Thyroid gland (tissue), 4 donors: ENCODE measurements around the gene ZNF784. TPM values are rescaled to one million over a fixed set of nuclear protein-coding genes. Genes with fewer than 3 reads are reported as not detected.

ENCODE experiments used
- DNase-seq, 2 donors: peaks; one replicate each; pipeline ENCODE4 v3.0.0-alpha.2; 2019
- H3K27ac ChIP-seq, 3 donors: fragments of 200-600 bp; sonication (generic); 1 replicate in 2 of 3; 2 replicates in 1 of 3; pipeline ENCODE4 v1.5.1; 2016 to 2019; ENCODE audit warnings: mild to moderate bottlenecking in 1 of 3, moderate library complexity in 1 of 3
- H3K27me3 ChIP-seq: fragments of 200-600 bp; sonication (generic); one replicate; pipeline ENCODE4 v1.5.1; 2019
- H3K36me3 ChIP-seq, 2 donors: fragments of 200-600 bp; sonication (generic); one replicate each; pipeline ENCODE4 v1.5.1; 2016 to 2019
- H3K4me1 ChIP-seq, 2 donors: fragments of 200-600 bp; sonication (generic); one replicate each; pipeline ENCODE4 v1.5.1; 2017 to 2019
- H3K4me3 ChIP-seq, 3 donors: fragments of 200-600 bp; sonication (generic); replicated peaks in 1 of 3; 1 replicate in 2 of 3; 2 replicates in 1 of 3; pipeline ENCODE4 v1.5.1; 2016; ENCODE audit warnings: mild to moderate bottlenecking in 1 of 3
- H3K9me3 ChIP-seq: fragments of 200-600 bp; sonication (generic); one replicate; pipeline ENCODE4 v1.5.1; 2017
- POLR2A ChIP-seq, 2 donors: fragments of 450-650 bp; IDR thresholded peaks; one replicate each; pipeline ENCODE4 v1.6.1; 2017; ENCODE audit warnings: antibody characterized with exemption in 2 of 2, mild to moderate bottlenecking in 2 of 2, moderate library complexity in 1 of 2
- WGBS, 2 donors: methylation state at CpG; one replicate each; pipeline ENCODE4 v1.1.5; 2017; 5-methylcytosine and 5-hydroxymethylcytosine counted together
- intact Hi-C: fragments of 100-400 bp; cut with DNase I; formaldehyde crosslinking; loops from one replicate; pipeline ENCODE4 v1.15.1; 2023
- total RNA-seq, 4 donors: library from RNA; depleted of rRNA; stranded (reverse); fragments of >200 nt; gene quantifications; one replicate each; pipeline ENCODE4 v1.2.3, GENCODE V29; 2016
- TF ChIP-seq, protein P1 (sequence below), 6 experiments: fragments of 200-600 bp in 3 of 6; fragments of 450-650 bp in 3 of 6; sonication (generic) in 3 of 6; IDR thresholded peaks; one replicate each; pipeline ENCODE4 v1.5.1; 2016 to 2019; ENCODE audit warnings: antibody characterized with exemption in 6 of 6, mild to moderate bottlenecking in 2 of 6, inconsistent platforms in 1 of 6, moderate library complexity in 1 of 6

The ZNF784 gene
- total RNA-seq, 4 donors from 2014 or later: 5.1 to 10.0 (median 8.7) TPM

DNA sequence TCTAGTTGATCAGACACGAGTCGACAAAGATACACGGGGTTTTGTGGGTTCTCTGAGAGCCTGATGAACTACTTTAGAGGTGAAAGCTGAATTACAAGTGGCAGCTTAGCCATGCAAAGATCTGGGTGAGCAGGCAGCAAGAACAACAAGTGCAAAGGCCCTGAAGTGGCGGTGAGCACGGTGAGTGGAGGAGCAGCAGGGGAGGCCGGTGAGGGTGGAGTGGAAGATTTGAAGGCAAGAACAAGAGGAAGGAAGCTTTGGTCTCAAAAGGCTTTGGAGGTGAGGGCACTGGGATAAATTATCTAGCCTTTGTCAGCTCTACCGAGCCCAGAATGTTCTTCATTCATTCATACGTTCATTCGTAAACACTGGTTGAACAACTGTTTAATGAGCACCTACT lies 17.5 kb downstream of the ZNF784 start:
- peak overlapping the region in 1 of 3 donors; percentile 95 for H3K4me3 ChIP-seq
- H3K4me1 ChIP-seq: peaks cover 13 to 18% of the 10 kb centered on the region in 2 donors
- 48 to 61% methylated on average over 9 of the region's 9 CpGs for WGBS, 2 donors
- TF ChIP-seq, protein P1, sequence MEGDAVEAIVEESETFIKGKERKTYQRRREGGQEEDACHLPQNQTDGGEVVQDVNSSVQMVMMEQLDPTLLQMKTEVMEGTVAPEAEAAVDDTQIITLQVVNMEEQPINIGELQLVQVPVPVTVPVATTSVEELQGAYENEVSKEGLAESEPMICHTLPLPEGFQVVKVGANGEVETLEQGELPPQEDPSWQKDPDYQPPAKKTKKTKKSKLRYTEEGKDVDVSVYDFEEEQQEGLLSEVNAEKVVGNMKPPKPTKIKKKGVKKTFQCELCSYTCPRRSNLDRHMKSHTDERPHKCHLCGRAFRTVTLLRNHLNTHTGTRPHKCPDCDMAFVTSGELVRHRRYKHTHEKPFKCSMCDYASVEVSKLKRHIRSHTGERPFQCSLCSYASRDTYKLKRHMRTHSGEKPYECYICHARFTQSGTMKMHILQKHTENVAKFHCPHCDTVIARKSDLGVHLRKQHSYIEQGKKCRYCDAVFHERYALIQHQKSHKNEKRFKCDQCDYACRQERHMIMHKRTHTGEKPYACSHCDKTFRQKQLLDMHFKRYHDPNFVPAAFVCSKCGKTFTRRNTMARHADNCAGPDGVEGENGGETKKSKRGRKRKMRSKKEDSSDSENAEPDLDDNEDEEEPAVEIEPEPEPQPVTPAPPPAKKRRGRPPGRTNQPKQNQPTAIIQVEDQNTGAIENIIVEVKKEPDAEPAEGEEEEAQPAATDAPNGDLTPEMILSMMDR (IDR thresholded peaks at IDR 0.05): no peak
- no peak for TF ChIP-seq POLR2A (IDR thresholded peaks at IDR 0.05)
- H3K27me3 ChIP-seq: no peaks in the 10 kb centered on the region
- intact Hi-C loops: loop anchor here (5.0 kb wide), 1 partner anchor 90 kb away; no protein-coding TSS in a partner anchor
- H3K9me3 ChIP-seq: no peaks in the 10 kb centered on the region
- no peak overlapping the region for H3K27ac ChIP-seq
- no peak for DNase-seq
- no peaks in the 10 kb centered on the region for H3K36me3 ChIP-seq

DNA sequence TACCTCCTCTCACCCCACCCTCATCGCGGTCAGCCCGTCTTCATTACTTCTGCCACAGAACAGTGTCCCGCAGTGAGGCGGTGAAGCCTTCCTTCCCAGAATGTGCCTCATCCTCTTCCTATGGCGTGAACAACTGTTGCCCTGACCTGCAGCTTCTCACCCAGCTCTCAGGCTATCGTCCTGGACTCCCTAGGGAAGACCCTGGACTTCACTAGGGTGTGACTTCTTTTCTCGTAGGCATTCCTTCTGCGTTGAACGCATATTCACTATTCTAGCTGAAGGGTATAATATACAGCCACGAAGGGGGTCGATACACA lies 17.9 kb downstream of the ZNF784 start:
- 16 to 19% methylated on average over 12 of the region's 12 CpGs for WGBS, 2 donors
- H3K4me3 ChIP-seq: peak overlapping the region in 1 of 3 donors; percentile 95
- peak overlapping the region in 1 of 3 donors; percentile 94 for H3K27ac ChIP-seq
- no peaks in the 10 kb centered on the region for H3K36me3 ChIP-seq
- no peak for TF ChIP-seq POLR2A (IDR thresholded peaks at IDR 0.05)
- TF ChIP-seq, protein P1 (IDR thresholded peaks at IDR 0.05): no peak
- intact Hi-C loops: loop anchor here (5.0 kb wide), 1 partner anchor 89 kb away; no protein-coding TSS in a partner anchor
- peaks cover 13 to 18% of the 10 kb centered on the region in 2 donors for H3K4me1 ChIP-seq
- H3K27me3 ChIP-seq: no peaks in the 10 kb centered on the region
- H3K9me3 ChIP-seq: no peaks in the 10 kb centered on the region
- DNase-seq: no peak

DNA sequence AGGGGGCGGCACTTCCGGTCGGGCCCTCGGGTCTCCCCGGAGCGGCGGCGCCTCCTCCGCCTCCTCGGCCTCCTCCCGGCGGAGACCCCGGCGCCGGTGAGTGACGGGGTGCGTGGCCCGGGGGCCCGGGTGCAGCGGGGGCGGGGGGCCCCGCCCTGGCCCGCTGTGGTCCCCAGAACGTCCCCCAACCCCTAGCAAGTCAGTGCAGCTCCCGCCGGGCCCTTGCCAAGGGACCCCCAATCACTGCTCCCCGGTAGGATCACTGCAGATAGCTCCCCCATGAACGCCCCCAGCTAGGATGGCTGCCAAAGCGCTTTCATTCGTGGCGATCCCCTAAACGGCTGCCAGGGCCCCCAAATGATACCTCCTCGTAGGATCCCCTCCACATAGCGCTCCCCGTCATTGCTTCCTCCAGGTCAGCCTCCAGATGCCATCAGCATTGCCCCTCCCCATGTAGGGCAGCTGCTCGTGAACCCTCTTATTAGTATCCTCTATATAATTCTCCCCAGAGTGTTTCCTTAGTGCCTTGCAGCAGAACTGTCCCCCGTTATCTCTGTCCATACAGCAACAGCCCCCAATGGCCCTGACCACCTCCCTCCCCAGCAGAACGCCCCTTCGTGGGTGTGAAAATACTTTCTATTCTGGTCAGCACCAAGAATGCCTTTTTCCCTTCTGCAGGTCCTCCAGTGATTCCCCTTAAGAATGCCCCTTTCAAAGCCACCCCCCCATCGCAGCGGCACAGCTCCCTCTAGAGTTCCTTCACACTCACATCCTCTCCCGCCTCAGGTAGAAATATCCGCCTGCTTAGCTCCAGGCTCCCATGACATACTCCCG lies 18.5 kb downstream of the ZNF784 start, which contains the start of gene ZNF865:
ZNF865 (plus strand) TSS at position 11 of the 834 bp plus-strand sequence. CDS start 7,972 bp downstream, outside the sequence.
- no peaks in the 10 kb centered on the region for H3K9me3 ChIP-seq
- H3K4me3 ChIP-seq: peak within 1 kb of the TSS; percentile 66 to 95 (median 83)
- WGBS, 2 donors: 1 to 2% methylated on average over 18 to 24 of the region's 44 CpGs
- DNase-seq: peak; percentile 79 to 85
- peak within 1 kb of the TSS; percentile 92 to 94 (median 94) for H3K27ac ChIP-seq
- intact Hi-C loops: loop anchor here (5.0 kb wide), 1 partner anchor 89 kb away; no protein-coding TSS in a partner anchor
- peaks cover 16 to 24% of the 10 kb centered on the region in 2 donors for H3K4me1 ChIP-seq
- no peaks in the 10 kb centered on the region for H3K27me3 ChIP-seq
- no peak for TF ChIP-seq POLR2A (IDR thresholded peaks at IDR 0.05)
- TF ChIP-seq, protein P1 (IDR thresholded peaks at IDR 0.05): peak; percentile 37 to 80 (median 64)
- no peaks in the 10 kb centered on the region for H3K36me3 ChIP-seq

DNA sequence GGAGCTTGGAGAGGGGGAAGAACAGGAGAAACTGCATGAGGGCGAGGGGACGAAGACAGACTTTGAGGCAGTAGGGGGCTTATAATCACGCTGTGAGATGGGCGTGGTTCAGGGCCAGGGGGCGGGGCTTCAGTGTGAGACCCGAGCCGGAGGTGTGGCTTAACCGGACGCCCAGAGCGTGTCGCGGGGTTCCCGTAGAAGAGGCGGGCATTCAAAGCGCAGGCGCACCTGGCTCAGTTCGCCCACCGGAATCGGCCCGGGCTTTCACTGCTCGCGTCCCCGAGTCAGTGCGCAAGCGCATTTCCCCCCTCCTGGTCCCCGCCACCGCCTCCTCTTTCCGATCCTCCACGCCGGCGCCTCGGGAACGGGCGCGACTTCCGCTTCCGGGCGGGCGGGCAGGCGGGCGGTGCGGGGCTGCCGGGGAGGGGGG lies 19.1 kb downstream of the ZNF784 start:
- H3K27ac ChIP-seq: peak overlapping the region; percentile 92 to 94 (median 94)
- intact Hi-C loops: loop anchor here (5.0 kb wide), 1 partner anchor 88 kb away; no protein-coding TSS in a partner anchor
- H3K4me1 ChIP-seq: peaks cover 19 to 27% of the 10 kb centered on the region in 2 donors
- H3K36me3 ChIP-seq: no peaks in the 10 kb centered on the region
- WGBS, 2 donors: 1 to 2% methylated on average over 19 to 29 of the region's 43 CpGs
- DNase-seq: peak; percentile 98 to 99
- TF ChIP-seq, protein P1 (IDR thresholded peaks at IDR 0.05): no peak
- TF ChIP-seq POLR2A (IDR thresholded peaks at IDR 0.05): peak in 1 of 2 donors; percentile 42
- H3K9me3 ChIP-seq: no peaks in the 10 kb centered on the region
- no peaks in the 10 kb centered on the region for H3K27me3 ChIP-seq
- peak overlapping the region in 2 of 3 donors; percentile 66 to 95 for H3K4me3 ChIP-seq
